ENCODE data around the gene EMC8.

Gene EMC8

GRCh38 chr16:85781695-85782370 lies 17.5 kb downstream of the EMC8 start:
- peak; percentile 40 for DNase-seq

DNA sequence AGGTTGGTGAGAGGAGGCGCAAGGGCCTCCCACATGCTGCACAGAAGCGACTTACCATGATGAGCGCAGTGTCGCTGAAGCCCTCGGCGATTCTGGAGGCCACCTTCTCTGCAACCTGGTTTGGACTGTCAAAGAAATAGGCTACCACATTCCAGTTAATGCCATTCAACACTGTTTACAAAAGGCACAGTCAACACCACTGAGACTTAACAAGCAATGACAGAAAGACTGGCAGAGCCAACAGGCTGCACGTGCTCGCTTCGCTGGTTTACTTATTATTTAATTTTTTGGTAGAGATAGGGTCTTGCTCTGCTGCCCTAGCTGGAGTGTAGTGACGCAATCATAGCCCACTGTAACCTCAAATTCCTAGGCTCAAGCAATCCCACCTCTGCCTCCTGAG lies 18.2 kb downstream of the EMC8 start:
- no peak for DNase-seq

GRCh38 chr16:85780281-85780680 lies 19.1 kb downstream of the EMC8 start:
- DNase-seq: no peak

- no peak for DNase-seq
These were observed 20.5 kb downstream of the EMC8 start for GRCh38 chr16:85778873-85779272.

GRCh38 chr16:85777583-85778310 lies 21.6 kb downstream of the EMC8 start:
- DNase-seq: no peak

DNA sequence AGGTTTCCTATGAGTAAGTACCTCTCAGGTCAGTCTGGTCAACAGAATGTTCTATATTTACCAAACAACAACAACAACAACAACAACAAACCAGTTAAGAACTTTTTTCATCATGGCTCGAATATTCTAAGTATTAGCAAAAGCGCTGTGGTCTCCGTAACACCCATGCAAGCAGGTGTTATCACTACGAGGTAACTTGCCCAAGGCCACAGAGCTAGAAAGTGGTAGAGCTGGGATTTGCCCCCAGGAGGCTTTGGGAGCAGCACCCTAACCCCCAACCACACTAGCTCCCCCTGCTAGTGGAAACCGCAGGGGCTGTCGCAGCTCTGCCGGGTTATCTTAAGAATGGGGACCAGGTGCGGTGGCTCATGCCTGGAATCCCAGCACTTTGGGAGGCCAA lies 24.5 kb downstream of the EMC8 start:
- DNase-seq: no peak

DNA sequence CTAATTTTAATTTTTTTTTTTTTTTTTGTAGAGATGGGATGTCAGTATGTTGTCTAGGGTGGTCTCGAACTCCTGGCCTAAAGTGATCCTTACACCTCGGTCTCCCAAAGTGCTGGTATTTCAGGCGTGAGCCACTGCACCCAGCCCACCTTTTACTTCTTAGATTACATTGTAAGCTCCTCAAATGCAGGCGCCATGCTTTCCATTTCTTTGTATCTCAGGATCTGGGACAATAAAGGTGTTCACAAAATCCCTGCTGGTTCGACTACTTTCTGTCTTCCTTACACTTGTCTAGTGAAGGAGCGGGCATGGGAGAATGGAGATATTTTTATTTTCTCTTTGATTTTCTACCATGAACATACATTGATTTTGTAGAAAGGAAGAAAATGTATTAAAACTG lies 25.2 kb downstream of the EMC8 start:
- DNase-seq: no peak

GRCh38 chr16:85773044-85773443 lies 26.3 kb downstream of the EMC8 start:
- DNase-seq: no peak

DNA sequence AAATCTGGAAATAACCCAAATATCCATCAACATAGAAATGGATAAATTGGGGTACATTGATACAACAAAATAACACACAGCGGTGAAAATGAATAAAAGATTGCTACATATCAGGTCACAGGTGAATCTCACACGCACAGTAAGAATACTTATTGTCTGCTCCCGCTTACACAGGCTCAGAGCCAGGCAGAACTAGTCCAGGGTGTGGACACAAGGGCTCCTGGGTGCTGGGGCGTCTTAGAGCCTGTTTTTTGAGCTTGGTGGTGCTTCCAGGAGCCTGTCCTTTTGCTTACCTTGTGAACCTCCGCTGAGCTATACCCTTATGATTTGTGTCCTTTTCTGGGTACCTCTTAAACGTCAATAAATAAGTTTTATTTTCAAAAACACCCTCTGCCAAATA lies 28.6 kb downstream of the EMC8 start:
- no peak for DNase-seq

GRCh38 chr16:85768199-85768598 lies 31.1 kb downstream of the EMC8 start:
- DNase-seq: no peak

GRCh38 chr16:85767531-85767930 lies 31.8 kb downstream of the EMC8 start:
- DNase-seq: no peak

GRCh38 chr16:85765767-85766166 lies 33.6 kb downstream of the EMC8 start:
- DNase-seq: no peak

DNA sequence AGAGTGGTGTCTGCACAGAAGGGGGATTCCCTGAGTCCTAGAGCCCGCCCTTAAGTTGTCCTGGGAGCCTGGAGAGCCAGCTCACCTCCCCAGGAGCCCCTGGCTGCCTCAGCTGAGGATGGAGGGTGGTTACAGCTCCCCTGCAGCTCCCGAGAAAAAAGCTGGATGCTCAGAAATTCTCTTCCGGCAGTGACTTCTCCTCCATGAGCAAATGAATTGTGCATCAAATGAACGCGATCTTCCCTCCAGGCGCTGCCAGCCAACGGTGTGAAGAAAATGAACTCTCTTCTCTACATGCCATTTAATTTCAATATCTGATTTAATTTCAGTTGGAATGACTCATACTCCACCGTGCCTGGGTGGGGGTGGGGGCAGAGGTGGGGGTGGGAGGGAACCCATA lies 34.1 kb downstream of the EMC8 start:
- no peak for DNase-seq

- DNase-seq: no peak
These were observed 35.7 kb downstream of the EMC8 start for GRCh38 chr16:85763616-85764015.

- DNase-seq: no peak
These were observed 36.4 kb downstream of the EMC8 start for GRCh38 chr16:85762970-85763369.

DNA sequence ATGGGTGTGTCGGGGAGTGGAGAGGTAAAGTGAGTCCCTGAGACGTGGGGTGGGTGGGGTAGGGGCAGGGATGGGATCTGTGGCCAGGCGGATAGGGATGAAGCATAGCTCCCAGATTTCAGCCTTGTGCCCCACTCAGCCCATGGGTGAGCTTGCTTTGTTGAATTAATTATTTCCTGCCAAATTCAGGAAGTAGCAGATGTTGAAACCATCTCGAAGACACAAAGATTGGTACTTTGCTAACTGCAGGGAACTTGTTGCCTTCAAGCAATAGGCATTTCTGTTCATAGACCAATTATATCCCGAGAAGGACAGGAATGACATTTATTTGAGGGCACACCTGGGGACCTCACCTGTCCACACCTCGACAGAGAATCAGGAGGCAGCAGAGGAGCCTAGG lies 37.5 kb downstream of the EMC8 start:
- DNase-seq: no peak

DNA sequence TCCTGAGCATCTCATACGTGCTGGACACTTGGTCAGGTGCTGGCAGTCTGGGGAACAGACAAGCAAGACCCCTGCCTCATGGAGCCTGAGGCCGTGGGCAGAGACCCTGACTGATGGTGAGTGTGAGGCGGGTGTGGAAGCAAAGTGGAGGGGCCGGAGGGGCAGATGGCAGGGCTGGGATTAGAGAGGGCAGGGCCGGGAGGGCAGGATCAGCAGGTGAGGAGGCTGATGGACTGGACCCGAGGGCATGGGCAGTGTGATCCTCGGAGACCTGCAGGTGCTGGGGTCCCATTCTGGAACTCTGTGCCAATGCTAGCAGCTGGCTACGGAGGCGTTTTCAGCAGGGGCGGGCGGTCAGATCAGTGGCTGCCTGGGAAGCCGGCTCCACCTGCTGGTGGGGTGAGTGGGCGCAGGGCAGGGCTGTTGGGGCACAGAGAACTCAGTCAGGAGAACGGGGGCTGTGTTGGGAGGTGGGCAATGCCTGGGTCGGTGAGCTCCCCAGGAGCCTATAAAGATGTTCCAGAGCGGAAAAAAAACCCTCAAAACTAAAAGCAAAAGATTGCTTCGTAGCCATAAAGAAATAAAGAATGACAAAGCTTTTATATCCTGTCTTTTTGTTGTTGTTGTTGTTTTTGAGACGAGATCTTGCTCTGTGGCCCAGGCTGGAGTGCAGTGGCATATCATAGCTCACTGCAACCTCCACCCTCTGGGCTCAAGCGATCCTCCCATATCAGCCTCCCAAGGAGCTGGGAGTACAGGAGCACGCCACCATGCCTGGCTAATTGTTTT lies 39.5 kb downstream of the EMC8 start:
- no peak for DNase-seq

GRCh38 chr16:85759136-85759535 lies 40.2 kb downstream of the EMC8 start:
- DNase-seq: no peak

- DNase-seq: no peak
These were observed 42.0 kb downstream of the EMC8 start for GRCh38 chr16:85757341-85757822.

DNA sequence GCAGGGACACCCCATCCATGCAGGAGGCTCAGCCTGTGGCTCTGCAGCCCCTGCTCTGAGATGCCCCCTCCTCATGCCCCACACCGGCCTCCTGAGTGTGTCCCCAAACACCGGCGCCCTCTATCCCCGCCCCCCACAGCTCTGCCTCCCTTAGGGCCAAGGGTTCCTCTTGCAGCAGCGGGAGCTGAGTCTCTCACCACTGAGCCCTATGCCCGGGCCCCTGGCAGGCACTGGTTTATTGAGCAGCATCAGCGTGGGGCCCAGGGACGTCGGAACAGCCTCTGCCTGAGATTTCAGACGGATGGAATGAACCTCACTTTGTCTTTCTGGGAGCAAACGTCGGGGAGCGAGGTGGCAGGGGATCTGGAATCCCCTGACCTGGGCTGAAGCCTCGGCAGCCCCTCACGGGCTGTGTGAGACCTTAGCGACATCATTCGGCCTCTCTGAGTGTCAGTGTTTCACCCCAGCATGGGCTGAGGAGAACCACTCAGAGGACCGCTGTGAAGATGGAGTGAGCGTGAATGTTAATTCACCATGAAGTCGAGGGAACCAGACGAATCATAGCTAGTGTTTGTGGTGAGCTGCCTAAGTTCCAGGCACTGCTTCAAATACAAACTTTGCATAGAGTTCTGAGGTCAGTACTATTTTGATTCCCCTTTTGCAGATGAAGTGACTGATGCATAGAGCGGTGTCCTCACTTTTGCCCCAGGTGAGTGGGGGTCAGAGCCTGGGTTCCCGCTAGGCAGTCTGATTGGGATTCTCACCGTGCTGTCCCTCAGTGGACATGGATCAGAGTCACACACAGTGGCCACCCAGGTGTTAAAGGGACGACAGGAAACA lies 43.2 kb downstream of the EMC8 start:
- DNase-seq: no peak

GRCh38 chr16:85754413-85754812 lies 44.9 kb downstream of the EMC8 start:
- peak; percentile 92 for DNase-seq

- DNase-seq: no peak
These were observed 45.4 kb downstream of the EMC8 start for GRCh38 chr16:85753976-85754375.

GRCh38 chr16:85753559-85753958 lies 45.8 kb downstream of the EMC8 start:
- peak; percentile 29 for DNase-seq

Measured in NCI-H1092 (cell line).